HG02588 (cell line): ENCODE data around the gene PLEKHG3.

Source experiments
- ATAC-seq: cut with Tn5 transposase; IDR thresholded peaks from one replicate; pipeline ENCODE4 v1.9.1; 2021; ENCODE audit warnings: mild to moderate bottlenecking, moderate library complexity; ENCODE audit not compliant: unreplicated experiment

The PLEKHG3 gene

GRCh38 chr14:64762044-64763034 lies 58.1 kb downstream of the PLEKHG3 start:
- no peak for ATAC-seq

- ATAC-seq, result no peak
Measured at GRCh38 chr14:64763085-64763782, 59.0 kb downstream of the PLEKHG3 start.

- no peak for ATAC-seq
Measured at GRCh38 chr14:64763801-64764621, 59.8 kb downstream of the PLEKHG3 start.

DNA sequence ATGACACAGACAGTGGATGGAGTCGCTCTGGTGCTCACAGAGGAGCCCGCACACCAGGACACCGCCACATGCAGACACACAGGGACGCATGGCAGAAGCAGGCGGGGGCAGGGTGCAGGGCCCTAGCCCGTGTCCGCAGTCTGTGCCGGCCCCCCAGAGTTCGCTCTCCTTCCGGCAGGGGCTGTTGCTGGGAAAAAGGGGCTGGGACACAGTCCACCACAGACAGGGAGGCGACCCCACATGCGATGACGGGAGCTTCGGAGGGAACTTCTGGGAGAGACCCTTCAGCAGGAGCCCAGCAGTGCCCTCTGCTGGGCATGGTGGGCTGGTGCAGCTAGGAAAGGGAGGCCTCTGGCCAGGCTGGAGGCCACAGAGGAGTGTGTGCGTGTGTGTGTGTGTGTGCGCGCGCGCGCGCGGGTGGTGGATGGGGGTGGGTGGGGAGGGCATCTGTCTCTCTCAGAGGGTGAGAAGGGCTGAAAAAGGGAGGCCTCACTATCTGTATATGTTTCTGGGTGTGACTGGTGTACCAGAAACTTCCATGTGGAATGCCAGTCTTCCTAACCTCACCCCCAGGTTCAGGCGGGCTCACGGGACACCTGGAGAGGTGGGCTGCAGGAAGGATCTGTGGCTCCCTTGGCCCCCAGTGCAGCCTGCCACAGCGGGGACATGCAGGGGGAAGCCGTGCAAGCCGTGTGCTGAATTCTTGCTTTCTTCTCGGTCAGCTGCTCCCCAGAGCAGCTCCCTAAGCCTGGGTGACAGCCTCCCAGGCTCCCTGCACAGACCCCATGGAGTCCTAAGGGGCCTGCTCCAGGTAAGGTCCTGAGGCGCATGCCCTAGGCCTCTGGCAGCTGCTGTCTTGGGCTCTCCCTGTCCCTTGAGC lies 60.7 kb downstream of the PLEKHG3 start:
- peak; percentile 54 for ATAC-seq

DNA sequence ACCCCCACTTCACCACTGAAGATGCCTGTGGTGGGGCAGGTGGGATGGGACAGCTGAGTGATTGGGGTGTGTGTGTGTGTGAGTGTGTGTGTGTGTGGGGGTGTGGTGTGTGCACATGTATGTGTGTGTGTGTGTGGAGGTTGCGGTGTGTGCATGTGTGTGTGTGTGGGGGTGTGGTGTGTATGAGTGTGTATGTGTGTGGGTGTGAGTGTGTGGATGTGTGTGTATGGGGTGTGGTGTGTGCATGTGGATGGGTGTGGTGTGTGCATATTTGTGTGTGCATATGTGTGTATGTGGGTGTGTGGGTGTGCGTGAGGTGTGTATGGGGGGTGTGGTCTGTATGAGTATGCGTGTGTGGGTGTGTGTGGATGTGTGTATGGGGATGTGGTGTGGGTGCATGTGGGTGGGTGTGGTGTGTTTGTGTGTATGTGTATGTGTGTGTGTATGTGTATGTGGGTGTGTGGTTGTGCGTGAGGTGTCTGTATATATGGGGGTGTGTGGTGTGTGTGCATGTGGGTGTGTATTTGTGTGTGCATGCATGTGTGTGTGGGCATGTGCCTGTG lies 61.6 kb downstream of the PLEKHG3 start:
- no peak for ATAC-seq

DNA sequence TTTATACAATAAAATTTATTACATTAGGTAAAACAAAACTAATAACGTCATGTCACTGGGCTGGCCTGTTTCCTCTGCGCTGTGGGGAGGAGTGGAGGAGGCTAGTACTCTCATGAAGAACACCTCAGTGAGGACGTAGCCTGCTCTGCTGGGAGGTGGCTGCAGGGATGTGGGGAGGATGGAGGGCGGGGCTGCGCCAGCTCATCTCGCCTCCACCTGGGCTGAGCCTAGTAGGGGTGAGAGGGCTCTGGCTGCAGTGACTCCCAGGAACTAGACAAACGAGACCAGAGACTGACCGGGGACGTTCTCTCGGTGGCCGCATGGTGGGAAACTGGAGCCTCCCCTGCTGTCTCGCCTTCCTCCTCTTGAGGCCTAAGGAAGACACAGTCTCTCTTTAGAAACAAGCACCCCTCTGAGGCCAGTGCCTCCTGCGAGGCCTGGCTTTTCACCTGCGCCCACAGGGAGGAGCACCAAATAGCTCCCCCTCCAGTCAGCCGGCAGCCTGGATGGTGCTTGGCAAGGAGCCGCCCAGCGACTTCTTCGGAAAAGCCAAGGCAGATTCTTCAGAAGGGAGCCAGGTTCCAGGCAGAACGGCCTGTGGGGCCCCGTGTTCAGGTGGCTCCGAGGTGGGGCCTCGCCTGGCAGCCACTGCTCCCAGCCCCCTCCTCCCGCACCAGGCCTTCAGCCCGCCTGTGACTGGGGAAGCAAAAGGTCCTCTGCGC lies 62.4 kb downstream of the PLEKHG3 start:
- ATAC-seq, result no peak

DNA sequence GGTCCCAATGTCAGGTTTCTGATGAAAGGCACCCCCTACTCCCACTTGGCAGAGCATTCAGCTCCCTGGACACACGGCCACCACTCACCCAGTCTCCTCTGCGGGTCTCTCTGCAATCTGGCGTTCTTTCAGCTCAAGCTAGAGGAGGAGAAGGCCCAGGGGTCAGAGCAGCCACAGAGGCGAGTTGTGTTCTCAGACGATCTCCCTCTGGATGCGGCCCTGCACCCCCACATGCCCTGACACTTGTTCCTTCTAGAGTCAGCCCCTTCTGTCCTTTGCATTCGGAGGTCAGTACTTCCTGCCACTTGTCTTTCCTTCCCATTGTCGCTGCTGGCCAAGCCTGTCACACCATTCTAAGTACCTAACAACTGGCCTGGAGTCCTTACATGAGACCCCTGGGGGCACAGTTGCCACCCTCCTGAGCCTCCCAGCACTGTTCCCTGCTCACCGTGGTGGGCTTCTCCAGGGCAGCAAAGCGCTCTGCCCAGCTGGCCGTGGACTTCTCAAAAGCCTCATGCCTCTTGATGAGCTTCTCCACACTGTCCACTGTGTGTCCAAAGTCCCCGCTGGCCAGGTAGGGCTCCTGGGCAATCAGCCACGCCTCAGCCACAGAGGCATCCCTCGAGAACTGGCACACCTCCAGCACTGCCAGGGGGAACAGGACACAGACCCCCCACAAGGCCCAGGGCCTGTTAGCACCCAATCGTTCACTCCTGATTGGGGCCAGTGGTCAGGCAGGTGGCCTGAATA lies 63.2 kb downstream of the PLEKHG3 start:
- ATAC-seq, result no peak

DNA sequence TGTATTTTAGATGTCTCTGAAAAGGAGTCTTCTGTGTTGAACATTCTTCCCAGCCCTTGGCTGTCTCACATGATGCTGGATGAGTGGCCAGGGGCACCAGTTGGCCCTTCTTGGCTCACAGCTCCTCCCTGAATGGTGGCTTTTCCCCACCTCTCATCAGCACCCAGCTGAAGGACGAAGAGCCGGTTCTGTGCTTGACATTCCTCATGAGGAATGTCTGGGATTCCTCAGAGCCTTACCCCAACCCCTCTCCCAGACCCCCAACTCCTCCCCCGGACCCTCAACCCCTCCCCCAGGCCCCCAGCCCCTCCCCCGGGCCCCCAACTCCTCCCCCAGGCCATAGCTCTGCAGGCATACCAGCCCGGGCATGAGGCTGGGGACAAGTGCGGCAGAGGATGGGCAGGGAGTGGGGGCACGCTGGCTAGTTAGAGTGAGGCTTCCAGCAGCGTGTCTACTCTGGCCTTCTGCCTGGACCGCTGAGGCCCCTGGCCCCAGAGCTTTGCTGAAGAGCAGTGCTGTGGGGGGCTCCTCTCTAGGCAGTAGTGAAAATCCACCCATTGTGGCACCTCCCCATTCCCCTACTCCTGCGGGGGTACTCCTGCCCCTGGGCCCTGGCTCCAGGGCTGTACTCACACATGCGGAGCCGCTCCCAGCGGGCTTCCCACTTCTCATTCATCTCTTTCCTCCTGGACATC lies 64.3 kb downstream of the PLEKHG3 start:
- no peak for ATAC-seq

DNA sequence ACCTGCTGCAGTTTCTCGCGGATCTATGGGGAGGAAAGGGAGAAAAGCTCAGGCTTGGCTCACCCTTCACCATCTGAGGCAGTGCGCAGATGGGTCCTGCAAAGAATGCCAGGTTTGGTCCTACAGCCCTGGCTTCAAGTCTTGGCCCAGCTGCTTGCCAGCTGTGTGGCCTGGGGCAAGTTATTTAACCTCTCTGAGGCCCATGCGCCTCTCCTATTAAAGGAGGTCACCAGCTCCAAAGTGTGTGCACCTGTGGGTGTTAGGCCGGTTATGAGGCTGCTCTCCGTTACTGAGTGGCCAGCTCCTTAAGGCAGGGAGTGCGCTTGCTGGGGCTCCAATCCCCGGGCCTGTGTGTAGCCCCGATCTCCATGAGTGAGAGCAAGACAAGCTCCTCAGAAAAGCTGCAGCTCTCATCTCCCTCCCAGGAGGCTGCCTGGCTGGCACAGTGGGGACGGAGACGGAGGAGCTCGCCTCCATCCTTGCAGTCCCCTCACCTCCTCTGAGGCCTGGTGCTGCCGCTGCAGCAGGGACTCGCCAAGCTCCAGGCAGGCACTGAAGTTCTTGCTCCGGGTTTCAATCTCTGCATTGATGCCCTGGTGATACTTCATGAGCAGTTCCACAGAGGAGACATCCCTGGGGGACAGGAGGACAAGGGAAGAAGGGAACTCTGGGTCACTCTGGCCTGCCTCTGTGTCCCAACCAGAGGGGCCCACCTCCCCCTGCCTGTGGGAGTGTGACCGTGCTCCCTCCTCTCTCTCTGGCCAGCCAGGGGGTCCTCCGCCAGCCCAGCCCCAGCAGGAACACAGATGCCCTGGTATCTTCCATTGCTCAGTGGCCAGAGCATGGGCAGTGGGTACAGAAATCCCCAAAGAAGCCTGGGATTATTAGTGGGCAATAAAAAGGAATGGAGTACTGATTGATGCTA lies 65.1 kb downstream of the PLEKHG3 start:
- no peak for ATAC-seq

DNA sequence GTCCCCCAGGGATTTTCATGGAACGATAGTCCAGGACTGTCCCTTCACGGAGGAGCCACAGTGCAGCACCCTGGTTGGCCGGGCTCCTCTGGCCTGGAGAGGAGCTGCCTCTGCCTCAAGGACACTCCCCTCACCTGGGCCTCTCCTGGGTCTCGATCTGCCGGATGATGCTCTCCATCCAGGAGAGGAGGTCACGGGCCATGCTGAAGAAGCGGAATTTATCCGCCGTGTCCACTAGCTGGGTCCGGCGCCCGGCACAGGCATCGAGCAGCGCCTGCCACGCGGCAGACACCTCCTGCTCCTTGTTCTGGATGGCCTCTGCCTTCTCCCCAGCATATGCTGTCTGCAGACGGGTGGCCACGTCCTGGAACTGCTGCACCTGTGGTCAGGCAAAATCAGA lies 66.5 kb downstream of the PLEKHG3 start:
- no peak for ATAC-seq

DNA sequence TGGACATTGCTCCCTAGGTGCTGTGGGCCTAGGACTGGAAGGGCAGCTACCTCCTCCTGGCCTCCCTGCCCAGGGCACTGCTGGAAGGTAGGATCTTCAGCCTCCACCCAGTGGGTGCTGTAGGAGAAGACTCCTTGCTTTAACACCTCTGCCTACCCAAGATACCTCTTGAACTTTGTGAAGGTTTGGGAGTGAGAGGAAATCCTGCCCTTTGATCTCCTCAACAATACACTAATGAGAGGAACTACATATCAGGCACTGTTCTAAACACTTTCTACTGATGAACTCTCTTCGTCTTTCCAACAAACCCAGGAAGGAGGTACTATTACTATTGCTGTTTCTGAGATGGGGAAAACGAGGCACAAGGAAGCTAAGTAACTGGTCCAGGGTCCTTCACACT lies 66.9 kb downstream of the PLEKHG3 start:
- no peak for ATAC-seq

DNA sequence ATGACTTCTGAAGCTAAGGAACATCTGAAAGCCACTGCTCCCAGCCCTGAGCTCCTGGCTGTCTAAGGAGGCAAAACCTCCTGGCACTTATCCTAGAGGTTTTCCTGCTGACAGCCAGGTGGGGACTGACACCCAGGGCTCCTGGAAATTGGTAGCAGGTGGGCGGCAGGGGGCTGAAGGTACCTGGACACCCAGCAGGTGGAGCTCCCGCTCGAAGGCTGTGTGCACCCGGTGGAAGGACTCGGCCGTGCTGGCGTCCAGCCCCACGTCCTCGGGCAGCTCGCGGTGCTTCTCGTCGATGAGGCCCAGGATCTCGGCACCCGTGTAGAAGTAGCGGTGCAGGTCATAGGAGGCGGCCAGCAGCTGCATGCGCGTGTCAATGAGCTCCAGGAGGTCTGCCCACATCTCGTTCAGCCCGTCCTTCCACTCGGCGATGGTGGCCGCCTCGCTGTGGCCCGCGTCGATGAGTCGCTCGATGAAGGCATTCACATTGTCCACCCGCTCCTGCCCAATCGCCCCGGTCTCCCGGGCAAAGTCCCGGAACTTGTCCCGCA lies 68.2 kb downstream of the PLEKHG3 start:
- no peak for ATAC-seq

DNA sequence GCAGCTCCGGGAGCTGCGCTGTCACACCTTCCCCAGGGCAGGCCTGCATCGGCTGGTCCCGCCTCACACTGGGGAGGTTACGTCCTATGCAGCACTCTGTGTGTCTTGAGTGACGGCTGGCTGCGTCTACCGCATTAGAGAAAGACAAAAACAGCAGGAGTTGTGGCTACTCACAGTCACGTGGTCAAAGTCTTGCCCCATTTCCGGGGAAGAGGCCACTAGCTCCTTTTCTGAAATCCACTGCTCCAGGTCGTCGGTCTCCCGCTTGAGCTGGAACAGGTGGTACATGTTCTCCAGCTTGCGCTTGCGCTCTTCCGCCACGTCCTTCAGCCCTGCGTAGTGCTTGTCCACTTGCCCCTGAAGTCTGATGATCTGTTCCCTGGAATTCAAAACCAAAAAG lies 68.8 kb downstream of the PLEKHG3 start:
- no peak for ATAC-seq

GRCh38 chr14:64773577-64773976 lies 69.4 kb downstream of the PLEKHG3 start:
- no peak for ATAC-seq

DNA sequence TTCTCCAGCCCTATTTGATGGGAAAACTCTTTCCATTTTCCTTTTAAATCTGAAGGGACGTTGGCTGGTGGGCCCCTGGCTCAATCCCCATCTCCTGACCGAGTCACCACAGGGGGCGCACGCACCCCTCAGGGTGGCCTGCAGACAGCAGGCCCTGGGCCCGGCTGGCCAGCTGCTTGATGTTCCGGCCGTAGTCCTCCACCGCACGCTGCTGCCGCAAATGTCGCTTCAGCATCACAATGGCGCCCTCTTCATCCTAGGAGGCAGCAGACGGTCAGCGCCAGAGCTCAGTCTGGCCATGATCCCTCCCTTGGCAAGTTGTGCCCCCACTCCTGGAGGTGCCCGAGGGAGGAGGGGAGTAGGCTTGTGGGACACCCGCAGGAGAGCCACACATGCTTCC lies 70.0 kb downstream of the PLEKHG3 start:
- no peak for ATAC-seq

- ATAC-seq, result no peak
Measured at GRCh38 chr14:64775081-64775777, 71.0 kb downstream of the PLEKHG3 start.
